ENCODE results near the gene MYF6.

GRCh38 chr12:80707830-80708258 lies 410 bp downstream of the MYF6 start:
- TF ChIP-seq CTCF (IDR thresholded peaks at IDR 0.05), result no peak
- TF ChIP-seq EZH2 (IDR thresholded peaks at IDR 0.05), result no peak

Data from neural progenitor cell (in vitro differentiated cells).